ENCODE results near the gene MYOC. TPM values are rescaled to one million over a fixed set of nuclear protein-coding genes. Genes with fewer than 3 reads are reported as not detected.
"Not testable (repeated sequence)": the region's sequence is repeated elsewhere in the genome, so short reads cannot be mapped to it uniquely, and the experiment has no call there.

Gene MYOC
- total RNA-seq (2014; rRNA removed; shearing (Covaris generic)) (not detected in 2 replicates), polyA plus RNA-seq (2016; fragmentation: Nextera tagmentation; extraction: Ambion mirVana) (not detected in 2 replicates)

DNA sequence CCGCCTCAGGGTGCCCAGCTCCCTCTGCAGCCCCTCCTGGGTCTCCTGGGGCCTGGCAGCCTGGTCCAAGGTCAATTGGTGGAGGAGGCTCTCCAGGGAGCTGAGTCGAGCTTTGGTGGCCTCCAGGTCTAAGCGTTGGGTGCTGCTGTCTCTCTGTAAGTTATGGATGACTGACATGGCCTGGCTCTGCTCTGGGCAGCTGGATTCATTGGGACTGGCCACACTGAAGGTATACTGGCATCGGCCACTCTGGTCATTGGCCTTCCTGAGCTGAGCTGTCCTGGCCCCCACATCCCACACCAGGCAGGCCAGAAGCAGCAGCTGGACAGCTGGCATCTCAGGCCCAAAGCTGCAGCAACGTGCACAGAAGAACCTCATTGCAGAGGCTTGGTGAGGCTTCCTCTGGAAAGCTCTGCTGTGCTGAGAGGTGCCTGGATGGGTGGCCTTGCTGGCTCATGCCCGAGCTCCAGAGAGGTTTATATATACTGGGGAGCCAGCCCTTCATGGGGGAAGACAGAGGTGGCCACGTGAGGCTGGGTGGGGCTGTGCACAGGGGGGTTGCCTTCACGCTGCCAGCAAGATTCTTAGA lies at the start of gene MYOC:
MYOC (minus strand) TSS at position 455 of the 589 bp plus-strand sequence; CDS start at position 378, 77 bp downstream.
- TF ChIP-seq EZH2 (IDR thresholded peaks at IDR 0.05; ENCODE audit: insufficient read depth, poor library complexity, severe bottlenecking) = no peak
- TF ChIP-seq EZH2phosphoT487 (IDR thresholded peaks at IDR 0.05; ENCODE audit: insufficient read depth, low read depth) = no peak
- no peak within 1 kb of the TSS for H2AFZ ChIP-seq
- in situ Hi-C loops (cut with MboI) = no loop called here
- no peak within 1 kb of the TSS for H3K4me3 ChIP-seq
- H3K27ac ChIP-seq = no peak within 1 kb of the TSS
- no peaks in the 10 kb centered on the region for H3K9me2 ChIP-seq (ENCODE audit: insufficient read depth)
- H3K4me2 ChIP-seq (ENCODE audit: unreplicated experiment) = no peak within 1 kb of the TSS
- 53 to 58% methylated on average over 8 of the region's 8 CpGs for WGBS, 2 experiments (ENCODE audit: low coverage in 1 of 2, low lambda C conversion rate in 2 of 2, missing lambda C conversion rate in 2 of 2)
- H3K79me2 ChIP-seq (ENCODE audit: insufficient read depth) = no peaks in the 10 kb centered on the region
- H3F3A ChIP-seq (ENCODE audit: insufficient read depth) = peaks cover 21% of the 10 kb centered on the region; the same call in 1 of the 2 replicates
- no peaks in the 10 kb centered on the region for H3K9me3 ChIP-seq (ENCODE audit: low read depth)
- H3K9ac ChIP-seq = no peak within 1 kb of the TSS
- no peaks in the 10 kb centered on the region for H3K36me3 ChIP-seq (ENCODE audit: low read depth)
- no peaks in the 10 kb centered on the region for H3K27me3 ChIP-seq (replicated peaks; ENCODE audit: insufficient read depth)
- no peak for DNase-seq
- peaks cover 18% of the 10 kb centered on the region for H3K4me1 ChIP-seq (ENCODE audit: insufficient read depth)
- no peaks in the 10 kb centered on the region for H4K20me1 ChIP-seq (ENCODE audit: insufficient read depth)

DNA sequence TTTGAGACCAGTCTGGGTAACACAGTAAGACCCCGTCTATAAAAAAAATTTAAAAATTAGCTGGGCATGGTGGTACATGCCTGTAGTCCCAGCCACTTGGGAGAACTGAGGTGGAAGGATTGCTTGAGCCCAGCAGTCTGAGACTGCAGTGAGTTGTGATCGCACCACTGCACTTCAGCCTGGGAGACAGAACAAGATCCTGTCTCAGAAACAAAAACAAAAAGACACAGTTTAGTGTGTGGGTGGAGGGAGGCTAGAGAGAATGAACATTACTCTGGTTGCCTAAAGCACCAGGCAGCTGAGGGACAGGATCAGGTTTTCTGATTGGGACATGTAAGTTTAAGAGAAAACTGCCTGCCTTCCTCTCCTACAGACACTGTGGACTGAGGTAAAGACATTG lies 47.0 kb upstream of the MYOC start:
- TF ChIP-seq EZH2phosphoT487 (IDR thresholded peaks at IDR 0.05; ENCODE audit: insufficient read depth, low read depth) (no peak), EZH2 (IDR thresholded peaks at IDR 0.05; ENCODE audit: insufficient read depth, poor library complexity, severe bottlenecking) (no peak)
- no peak overlapping the region for H2AFZ ChIP-seq
- 80 to 82% methylated on average over 2 of the region's 2 CpGs for WGBS, 2 experiments (ENCODE audit: low coverage in 1 of 2, low lambda C conversion rate in 2 of 2, missing lambda C conversion rate in 2 of 2)
- no peak overlapping the region for H3K9ac ChIP-seq
- no peak for DNase-seq
- H3K4me2 ChIP-seq (ENCODE audit: unreplicated experiment) = no peak overlapping the region
- no peaks in the 10 kb centered on the region for H3K27me3 ChIP-seq (replicated peaks; ENCODE audit: insufficient read depth)
- in situ Hi-C loops (cut with MboI) = no loop called here
- no peak overlapping the region for H3K4me3 ChIP-seq
- no peak overlapping the region for H3K27ac ChIP-seq
- 0 out of 2 replicates have a peak, but pooled peaks cover 8% of the 10 kb centered on the region for H3K36me3 ChIP-seq (ENCODE audit: low read depth)
- H3K4me1 ChIP-seq (ENCODE audit: insufficient read depth) = no peaks in the 10 kb centered on the region
- no peaks in the 10 kb centered on the region for H3K9me2 ChIP-seq (ENCODE audit: insufficient read depth)
- H4K20me1 ChIP-seq (ENCODE audit: insufficient read depth) = no peaks in the 10 kb centered on the region
- peaks cover 4% of the 10 kb centered on the region; the same call in 1 of the 2 replicates for H3F3A ChIP-seq (ENCODE audit: insufficient read depth)
- no peaks in the 10 kb centered on the region for H3K9me3 ChIP-seq (ENCODE audit: low read depth)
- H3K79me2 ChIP-seq (ENCODE audit: insufficient read depth) = no peaks in the 10 kb centered on the region

DNA sequence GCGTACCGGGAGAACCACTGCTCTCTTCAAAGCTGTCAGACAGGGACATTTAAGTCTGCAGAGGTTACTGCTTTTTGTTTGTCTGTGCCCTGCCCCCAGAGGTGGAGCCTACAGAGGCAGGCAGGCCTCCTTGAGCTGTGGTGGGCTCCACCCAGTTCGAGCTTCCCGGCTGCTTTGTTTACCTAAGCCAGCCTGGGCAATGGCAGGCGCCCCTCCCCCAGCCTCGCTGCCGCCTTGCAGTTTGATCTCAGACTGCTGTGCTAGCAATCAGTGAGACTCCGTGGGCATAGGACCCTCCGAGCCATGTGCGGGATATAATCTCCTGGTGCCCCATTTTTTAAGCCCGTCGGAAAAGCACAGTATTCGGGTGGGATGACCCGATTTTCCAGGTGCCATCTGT lies 43.3 kb upstream of the MYOC start:
- H3K9ac ChIP-seq; H3K36me3 ChIP-seq (ENCODE audit: low read depth); DNase-seq; in situ Hi-C loops (cut with MboI); H3K4me3 ChIP-seq; H3K27ac ChIP-seq; H3K9me2 ChIP-seq (ENCODE audit: insufficient read depth); H3K27me3 ChIP-seq (replicated peaks; ENCODE audit: insufficient read depth); H2AFZ ChIP-seq; H4K20me1 ChIP-seq (ENCODE audit: insufficient read depth); H3K79me2 ChIP-seq (ENCODE audit: insufficient read depth); H3F3A ChIP-seq (ENCODE audit: insufficient read depth); H3K4me1 ChIP-seq (ENCODE audit: insufficient read depth); H3K9me3 ChIP-seq (ENCODE audit: low read depth); H3K4me2 ChIP-seq (ENCODE audit: unreplicated experiment): not testable (repeated sequence)
- WGBS, 2 experiments (ENCODE audit: low coverage in 1 of 2, low lambda C conversion rate in 2 of 2, missing lambda C conversion rate in 2 of 2) = 87 to 91% methylated on average over 11 to 14 of the region's 14 CpGs

DNA sequence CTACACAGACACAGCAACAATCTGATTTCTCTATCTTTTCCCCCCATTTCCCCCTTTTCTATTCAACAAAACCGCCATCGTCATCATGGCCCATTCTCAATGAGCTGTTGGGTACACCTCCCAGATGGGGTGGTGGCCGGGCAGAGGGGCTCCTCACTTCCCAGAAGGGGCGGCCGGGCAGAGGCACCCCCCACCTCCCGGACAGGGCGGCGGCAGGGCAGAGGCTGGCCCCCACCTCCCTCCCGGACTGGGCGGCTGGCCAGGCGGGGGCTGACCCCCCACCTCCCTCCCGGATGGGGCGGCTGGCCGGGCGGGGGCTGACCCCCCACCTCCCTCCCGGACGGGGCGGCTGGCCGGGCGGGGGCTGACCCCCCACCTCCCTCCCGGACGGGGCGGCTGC lies 41.1 kb upstream of the MYOC start:
- H3K4me3 ChIP-seq; H2AFZ ChIP-seq; H3F3A ChIP-seq (ENCODE audit: insufficient read depth); H3K79me2 ChIP-seq (ENCODE audit: insufficient read depth); H3K9ac ChIP-seq; H3K9me2 ChIP-seq (ENCODE audit: insufficient read depth); H3K4me1 ChIP-seq (ENCODE audit: insufficient read depth); H3K27me3 ChIP-seq (replicated peaks; ENCODE audit: insufficient read depth); H3K36me3 ChIP-seq (ENCODE audit: low read depth); H3K4me2 ChIP-seq (ENCODE audit: unreplicated experiment); in situ Hi-C loops (cut with MboI); H3K27ac ChIP-seq; H3K9me3 ChIP-seq (ENCODE audit: low read depth); DNase-seq; H4K20me1 ChIP-seq (ENCODE audit: insufficient read depth): not testable (repeated sequence)
- 78 to 94% methylated on average over 2 to 13 of the region's 23 CpGs for WGBS, 2 experiments (ENCODE audit: low coverage in 1 of 2, low lambda C conversion rate in 2 of 2, missing lambda C conversion rate in 2 of 2)

DNA sequence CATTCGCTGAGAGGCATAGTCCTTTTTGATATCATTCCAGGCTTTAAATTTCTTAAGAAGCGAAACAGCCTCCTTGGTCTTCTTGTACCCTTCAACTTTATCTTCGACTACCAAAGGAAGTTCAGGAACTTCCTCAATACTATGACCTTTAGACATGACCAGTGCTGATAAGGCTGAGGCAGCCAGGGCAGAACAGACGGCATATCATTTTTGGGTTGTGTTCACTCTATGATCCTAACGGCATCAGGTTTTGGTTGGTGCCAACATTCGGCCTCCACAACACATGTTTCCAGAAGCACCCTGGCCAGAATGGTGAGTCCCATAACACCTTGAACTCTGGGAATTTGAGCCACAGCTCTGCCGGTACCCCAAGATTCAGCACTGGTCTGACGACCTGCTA lies 31.4 kb upstream of the MYOC start:
- TF ChIP-seq EZH2 (IDR thresholded peaks at IDR 0.05; ENCODE audit: insufficient read depth, poor library complexity, severe bottlenecking) = no peak
- no peak for TF ChIP-seq EZH2phosphoT487 (IDR thresholded peaks at IDR 0.05; ENCODE audit: insufficient read depth, low read depth)
- no peaks in the 10 kb centered on the region for H3F3A ChIP-seq (ENCODE audit: insufficient read depth)
- H3K36me3 ChIP-seq (ENCODE audit: low read depth) = no peaks in the 10 kb centered on the region
- H3K27me3 ChIP-seq (replicated peaks; ENCODE audit: insufficient read depth) = no peaks in the 10 kb centered on the region
- no peaks in the 10 kb centered on the region for H4K20me1 ChIP-seq (ENCODE audit: insufficient read depth)
- no peaks in the 10 kb centered on the region for H3K9me3 ChIP-seq (ENCODE audit: low read depth)
- DNase-seq = no peak
- no peak overlapping the region for H3K27ac ChIP-seq
- in situ Hi-C loops (cut with MboI) = no loop called here
- H3K9ac ChIP-seq = no peak overlapping the region
- no peaks in the 10 kb centered on the region for H3K79me2 ChIP-seq (ENCODE audit: insufficient read depth)
- H3K9me2 ChIP-seq (ENCODE audit: insufficient read depth) = no peaks in the 10 kb centered on the region
- WGBS, 2 experiments (ENCODE audit: low coverage in 1 of 2, low lambda C conversion rate in 2 of 2, missing lambda C conversion rate in 2 of 2) = 74 to 79% methylated on average over 8 of the region's 8 CpGs
- H2AFZ ChIP-seq = no peak overlapping the region
- no peaks in the 10 kb centered on the region for H3K4me1 ChIP-seq (ENCODE audit: insufficient read depth)
- no peak overlapping the region for H3K4me3 ChIP-seq
- no peak overlapping the region for H3K4me2 ChIP-seq (ENCODE audit: unreplicated experiment)

Data from GM23248 (cell line).